ENCODE measurements around the gene KISS1R. TPM values are rescaled to one million over a fixed set of nuclear protein-coding genes. Genes with fewer than 3 reads are reported as not detected.

KISS1R gene
- total RNA-seq: not detected

- no peaks in the 10 kb centered on the region for H3K9me3 ChIP-seq
- TF ChIP-seq POLR2A (IDR thresholded peaks at IDR 0.05) (no peak), CTCF (IDR thresholded peaks at IDR 0.05) (peak in 3 of 4 experiments; percentile 32 to 61 (median 46))
- intact Hi-C loops (cut with DNase I): no loop called here
- no peaks in the 10 kb centered on the region for H3K36me3 ChIP-seq
- DNase-seq (ENCODE audit: low spot score): no peak
- peaks cover 7% of the 10 kb centered on the region for H3K4me1 ChIP-seq (replicated peaks)
- H3K4me3 ChIP-seq: peak within 1 kb of the TSS; percentile 3 to 23
- no peak within 1 kb of the TSS for H3K27ac ChIP-seq
- 0% methylated on average over 48 of the region's 87 CpGs for WGBS
- H3K27me3 ChIP-seq (replicated peaks; ENCODE audit: insufficient read depth): peaks cover 20% of the 10 kb centered on the region
Measured at GRCh38 chr19:917323-918151, at the start of gene KISS1R. KISS1R (plus strand) TSS chr19:917333; CDS start chr19:917503, 170 bp downstream.

GRCh38 chr19:867855-868457 is 49.2 kb upstream of the KISS1R start:
- Histone ChIP-seq H3K4me3 (no peak overlapping the region), H3K9me3 (no peaks in the 10 kb centered on the region), H3K27ac (no peak overlapping the region), H3K36me3 (no peaks in the 10 kb centered on the region), H3K27me3 (replicated peaks; ENCODE audit: insufficient read depth) (no peaks in the 10 kb centered on the region), H3K4me1 (replicated peaks) (no peaks in the 10 kb centered on the region)
- 89% methylated on average over 38 of the region's 39 CpGs for WGBS
- no peak for DNase-seq (ENCODE audit: low spot score)
- TF ChIP-seq POLR2A (IDR thresholded peaks at IDR 0.05) (no peak), POLR2AphosphoS5 (IDR thresholded peaks at IDR 0.05) (no peak), CTCF (IDR thresholded peaks at IDR 0.05) (no peak)
- intact Hi-C loops (cut with DNase I): loop anchor here (2.0 to 5.0 kb wide), 2 partner anchors 45 to 114 kb away; partner anchors contain the start of genes R3HDM4 and WDR18

GRCh38 chr19:868458-869244 is 48.5 kb upstream of the KISS1R start:
- Histone ChIP-seq H3K4me3 (no peak overlapping the region), H3K27ac (peak overlapping the region; percentile 69 to 74), H3K36me3 (no peaks in the 10 kb centered on the region), H3K27me3 (replicated peaks; ENCODE audit: insufficient read depth) (no peaks in the 10 kb centered on the region), H3K4me1 (replicated peaks) (no peaks in the 10 kb centered on the region), H3K9me3 (no peaks in the 10 kb centered on the region)
- TF ChIP-seq POLR2A (IDR thresholded peaks at IDR 0.05): no peak
- no peak for DNase-seq (ENCODE audit: low spot score)
- intact Hi-C loops (cut with DNase I): loop anchor here (2.0 to 5.0 kb wide), 2 partner anchors 44 to 114 kb away; partner anchors contain the start of genes R3HDM4 and WDR18
- 91% methylated on average over 34 of the region's 34 CpGs for whole genome bisulfite sequencing

GRCh38 chr19:869245-870177 is 47.6 kb upstream of the KISS1R start:
- DNase-seq (ENCODE audit: low spot score): no peak
- Histone ChIP-seq H3K4me1 (replicated peaks) (no peaks in the 10 kb centered on the region), H3K27me3 (replicated peaks; ENCODE audit: insufficient read depth) (no peaks in the 10 kb centered on the region), H3K27ac (peak overlapping the region; percentile 69 to 74), H3K9me3 (no peaks in the 10 kb centered on the region), H3K4me3 (no peak overlapping the region), H3K36me3 (no peaks in the 10 kb centered on the region)
- intact Hi-C loops (cut with DNase I): loop anchor here (2.0 to 5.0 kb wide), 2 partner anchors 43 to 113 kb away; partner anchors contain the start of genes R3HDM4 and WDR18
- WGBS: 49% methylated on average over 29 of the region's 29 CpGs
- TF ChIP-seq POLR2AphosphoS5 (IDR thresholded peaks at IDR 0.05): peak; percentile 34
- no peak for TF ChIP-seq CTCF (IDR thresholded peaks at IDR 0.05)
- TF ChIP-seq POLR2A (IDR thresholded peaks at IDR 0.05): peak; percentile 20
